M059J (cell line): ENCODE data around the gene ACOX2. TPM values are rescaled to one million over a fixed set of nuclear protein-coding genes. Genes with fewer than 3 reads are reported as not detected.
A peak's percentile ranks its signal among the peaks of the same experiment; 100 is the strongest.
"Not testable (repeated sequence)": the region's sequence is repeated elsewhere in the genome, so short reads cannot be mapped to it uniquely, and the experiment has no call there.

Source experiments
- DNase-seq: peaks from one replicate; pipeline ENCODE4 v3.0.0-alpha.2; 2012; ENCODE audit warnings: low read depth
- total RNA-seq: library from RNA; depleted of rRNA; stranded (reverse); fragments of >200 nt; shearing (Covaris generic); gene quantifications from 2 replicates; pipeline ENCODE4 v1.2.3, GENCODE V29; 2014

The ACOX2 gene
- total RNA-seq, 1 experiment from 2014 or later = 2.8 TPM

- DNase-seq = peak; percentile 75
Measured at GRCh38 chr3:58535531-58536500, 1.2 kb downstream of the ACOX2 start.

- DNase-seq = no peak
Measured at GRCh38 chr3:58534592-58535494, 2.1 kb downstream of the ACOX2 start.

- peak; percentile 59 for DNase-seq
Measured at GRCh38 chr3:58532794-58533220, 4.2 kb downstream of the ACOX2 start.

GRCh38 chr3:58531956-58532355 is 5.0 kb downstream of the ACOX2 start:
- DNase-seq = peak; percentile 43

- DNase-seq = no peak
Measured at GRCh38 chr3:58531555-58531954, 5.4 kb downstream of the ACOX2 start.

- no peak for DNase-seq
Measured at GRCh38 chr3:58530354-58530865, 6.6 kb downstream of the ACOX2 start.

GRCh38 chr3:58529516-58530353 is 7.3 kb downstream of the ACOX2 start:
- DNase-seq = no peak

GRCh38 chr3:58528629-58529028 is 8.4 kb downstream of the ACOX2 start:
- DNase-seq = peak; percentile 83

GRCh38 chr3:58527440-58527839 is 9.6 kb downstream of the ACOX2 start:
- DNase-seq = not testable (repeated sequence)

- DNase-seq = peak; percentile 89
Measured at GRCh38 chr3:58526515-58526957, 10.5 kb downstream of the ACOX2 start.

GRCh38 chr3:58524326-58524888 is 12.6 kb downstream of the ACOX2 start:
- DNase-seq = no peak

GRCh38 chr3:58522759-58523425 is 14.1 kb downstream of the ACOX2 start:
- no peak for DNase-seq

GRCh38 chr3:58521917-58522631 is 14.9 kb downstream of the ACOX2 start:
- DNase-seq = no peak

GRCh38 chr3:58521336-58521670 is 15.7 kb downstream of the ACOX2 start:
- no peak for DNase-seq

- DNase-seq = peak; percentile 55
Measured at GRCh38 chr3:58520403-58521335, 16.3 kb downstream of the ACOX2 start.

GRCh38 chr3:58519668-58520402 is 17.2 kb downstream of the ACOX2 start:
- DNase-seq = no peak

- no peak for DNase-seq
Measured at GRCh38 chr3:58518291-58518789, 18.6 kb downstream of the ACOX2 start.

- DNase-seq = no peak
Measured at GRCh38 chr3:58514405-58514804, 22.6 kb downstream of the ACOX2 start.
